ENCODE measurements around the gene TIMP3. TPM values are rescaled to one million over a fixed set of nuclear protein-coding genes. Genes with fewer than 3 reads are reported as not detected.

TIMP3 gene
- polyA plus RNA-seq, 1 donor from 2014 or later = 0.72 TPM

GRCh38 chr22:32819120-32819519 lies 17.6 kb downstream of the TIMP3 start:
- no peak overlapping the region for H3K4me3 ChIP-seq (ENCODE audit: low read length)
- no peak overlapping the region for H3K27ac ChIP-seq (ENCODE audit: low read length)
- no peaks in the 10 kb centered on the region for H3K9me3 ChIP-seq (ENCODE audit: low read length)
- TF ChIP-seq POLR2AphosphoS5 (IDR thresholded peaks at IDR 0.05) = no peak
- TF ChIP-seq MXI1 (conservative IDR thresholded peaks at IDR 0.05; ENCODE audit: poor library complexity, severe bottlenecking) = no peak
- TF ChIP-seq SMC3 (conservative IDR thresholded peaks at IDR 0.05; ENCODE audit: poor library complexity) = no peak
- TF ChIP-seq RAD21 (conservative IDR thresholded peaks at IDR 0.05) = no peak
- no peak for TF ChIP-seq EZH2 (IDR thresholded peaks at IDR 0.05; ENCODE audit: borderline replicate concordance, insufficient read depth, low read length, poor library complexity, severe bottlenecking)
- TF ChIP-seq EP300 (conservative IDR thresholded peaks at IDR 0.05; ENCODE audit: poor library complexity, severe bottlenecking) = no peak
- TF ChIP-seq TAF1 (IDR thresholded peaks at IDR 0.05; ENCODE audit: low read depth) = no peak
- TF ChIP-seq, protein P1, sequence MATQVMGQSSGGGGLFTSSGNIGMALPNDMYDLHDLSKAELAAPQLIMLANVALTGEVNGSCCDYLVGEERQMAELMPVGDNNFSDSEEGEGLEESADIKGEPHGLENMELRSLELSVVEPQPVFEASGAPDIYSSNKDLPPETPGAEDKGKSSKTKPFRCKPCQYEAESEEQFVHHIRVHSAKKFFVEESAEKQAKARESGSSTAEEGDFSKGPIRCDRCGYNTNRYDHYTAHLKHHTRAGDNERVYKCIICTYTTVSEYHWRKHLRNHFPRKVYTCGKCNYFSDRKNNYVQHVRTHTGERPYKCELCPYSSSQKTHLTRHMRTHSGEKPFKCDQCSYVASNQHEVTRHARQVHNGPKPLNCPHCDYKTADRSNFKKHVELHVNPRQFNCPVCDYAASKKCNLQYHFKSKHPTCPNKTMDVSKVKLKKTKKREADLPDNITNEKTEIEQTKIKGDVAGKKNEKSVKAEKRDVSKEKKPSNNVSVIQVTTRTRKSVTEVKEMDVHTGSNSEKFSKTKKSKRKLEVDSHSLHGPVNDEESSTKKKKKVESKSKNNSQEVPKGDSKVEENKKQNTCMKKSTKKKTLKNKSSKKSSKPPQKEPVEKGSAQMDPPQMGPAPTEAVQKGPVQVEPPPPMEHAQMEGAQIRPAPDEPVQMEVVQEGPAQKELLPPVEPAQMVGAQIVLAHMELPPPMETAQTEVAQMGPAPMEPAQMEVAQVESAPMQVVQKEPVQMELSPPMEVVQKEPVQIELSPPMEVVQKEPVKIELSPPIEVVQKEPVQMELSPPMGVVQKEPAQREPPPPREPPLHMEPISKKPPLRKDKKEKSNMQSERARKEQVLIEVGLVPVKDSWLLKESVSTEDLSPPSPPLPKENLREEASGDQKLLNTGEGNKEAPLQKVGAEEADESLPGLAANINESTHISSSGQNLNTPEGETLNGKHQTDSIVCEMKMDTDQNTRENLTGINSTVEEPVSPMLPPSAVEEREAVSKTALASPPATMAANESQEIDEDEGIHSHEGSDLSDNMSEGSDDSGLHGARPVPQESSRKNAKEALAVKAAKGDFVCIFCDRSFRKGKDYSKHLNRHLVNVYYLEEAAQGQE (IDR thresholded peaks at IDR 0.05; ENCODE audit: borderline replicate concordance) = no peak
- TF ChIP-seq CTCF (IDR thresholded peaks at IDR 0.05; ENCODE audit: poor library complexity, severe bottlenecking) = no peak
- H3K4me2 ChIP-seq (ENCODE audit: low read length) = no peak overlapping the region
- H3K36me3 ChIP-seq (ENCODE audit: insufficient read depth, low read length) = no peaks in the 10 kb centered on the region
- H3K9me2 ChIP-seq (ENCODE audit: insufficient read depth, low read length) = no peaks in the 10 kb centered on the region
- no peaks in the 10 kb centered on the region for H3F3A ChIP-seq (ENCODE audit: insufficient read depth, low read length, poor library complexity, severe bottlenecking)
- no peak overlapping the region for H3K9ac ChIP-seq (ENCODE audit: low read length)
- no peaks in the 10 kb centered on the region for H3K27me3 ChIP-seq (ENCODE audit: insufficient read depth, low read depth, low read length)
- no peaks in the 10 kb centered on the region for H3K79me2 ChIP-seq (replicated peaks; ENCODE audit: insufficient read depth, low read length)
- no peak overlapping the region for H2AFZ ChIP-seq (ENCODE audit: low read depth, low read length)
- H4K20me1 ChIP-seq (ENCODE audit: insufficient read depth) = no peaks in the 10 kb centered on the region

- no peaks in the 10 kb centered on the region for H3K79me2 ChIP-seq (replicated peaks; ENCODE audit: insufficient read depth, low read length)
- H3K27me3 ChIP-seq (ENCODE audit: insufficient read depth, low read depth, low read length) = no peaks in the 10 kb centered on the region
- H4K20me1 ChIP-seq (ENCODE audit: insufficient read depth) = no peaks in the 10 kb centered on the region
- H3K4me3 ChIP-seq (ENCODE audit: low read length) = no peak overlapping the region
- TF ChIP-seq RAD21 (conservative IDR thresholded peaks at IDR 0.05) = no peak
- no peak for TF ChIP-seq CTCF (IDR thresholded peaks at IDR 0.05; ENCODE audit: poor library complexity, severe bottlenecking)
- no peak for TF ChIP-seq TAF1 (IDR thresholded peaks at IDR 0.05; ENCODE audit: low read depth)
- no peak for TF ChIP-seq EZH2 (IDR thresholded peaks at IDR 0.05; ENCODE audit: borderline replicate concordance, insufficient read depth, low read length, poor library complexity, severe bottlenecking)
- no peak overlapping the region for H2AFZ ChIP-seq (ENCODE audit: low read depth, low read length)
- no peaks in the 10 kb centered on the region for H3K9me3 ChIP-seq (ENCODE audit: low read length)
- no peak overlapping the region for H3K9ac ChIP-seq (ENCODE audit: low read length)
- no peak overlapping the region for H3K27ac ChIP-seq (ENCODE audit: low read length)
- H3K36me3 ChIP-seq (ENCODE audit: insufficient read depth, low read length) = no peaks in the 10 kb centered on the region
- H3F3A ChIP-seq (ENCODE audit: insufficient read depth, low read length, poor library complexity, severe bottlenecking) = no peaks in the 10 kb centered on the region
- H3K9me2 ChIP-seq (ENCODE audit: insufficient read depth, low read length) = no peaks in the 10 kb centered on the region
- no peak overlapping the region for H3K4me2 ChIP-seq (ENCODE audit: low read length)
Observed at GRCh38 chr22:32820131-32821119, 18.9 kb downstream of the TIMP3 start.
